ENCODE results near the gene ERI3. TPM values are rescaled to one million over a fixed set of nuclear protein-coding genes. Genes with fewer than 3 reads are reported as not detected.

Gene ERI3
- total and polyA plus RNA-seq, 10 of the 15 experiments (the other 5 are each of a cell fraction or from before 2014, with no cell fraction given), result 20.6 to 90.4 (median 41.2) TPM

DNA sequence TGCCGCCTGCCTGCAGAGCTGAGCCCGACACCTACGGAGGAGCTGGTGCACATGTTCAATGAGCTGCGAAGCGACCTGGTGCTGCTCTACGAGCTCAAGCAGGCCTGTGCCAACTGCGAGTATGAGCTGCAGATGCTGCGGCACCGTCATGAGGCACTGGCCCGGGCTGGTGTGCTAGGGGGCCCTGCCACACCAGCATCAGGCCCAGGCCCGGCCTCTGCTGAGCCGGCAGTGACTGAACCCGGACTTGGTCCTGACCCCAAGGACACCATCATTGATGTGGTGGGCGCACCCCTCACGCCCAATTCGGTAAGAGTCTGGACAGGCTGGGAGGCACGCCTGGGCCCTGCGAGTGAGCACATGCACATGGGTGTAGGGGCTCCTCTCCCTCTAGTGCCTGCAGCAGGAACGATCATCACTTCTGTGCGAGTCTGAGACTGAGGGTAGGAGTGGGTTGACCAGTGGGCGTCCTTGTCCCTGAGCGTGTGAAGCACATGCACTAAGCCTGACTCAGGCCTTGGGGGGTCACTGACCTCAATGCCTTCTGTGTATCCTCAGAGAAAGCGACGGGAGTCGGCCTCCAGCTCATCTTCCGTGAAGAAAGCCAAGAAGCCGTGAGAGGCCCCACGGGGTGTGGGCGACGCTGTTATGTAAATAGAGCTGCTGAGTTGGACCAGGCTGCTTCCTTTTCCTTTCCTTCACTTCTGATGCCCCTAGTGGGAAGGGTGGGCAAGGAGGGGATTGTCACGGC is 134.9 kb downstream of the ERI3 start:
- peak; percentile 20; the same call in 1 of the 2 replicates for TF ChIP-seq POLR2A (IDR thresholded peaks at IDR 0.05; ENCODE audit: low read depth, low read length)
- TF ChIP-seq TAF1 (IDR thresholded peaks at IDR 0.05; ENCODE audit: borderline replicate concordance, low read depth, low read length), result no peak
- no peak for TF ChIP-seq SP1 (IDR thresholded peaks at IDR 0.05; ENCODE audit: low read depth, low read length)
- no peak for TF ChIP-seq BCL11A (IDR thresholded peaks at IDR 0.05; ENCODE audit: low read depth, low read length)
- ChIA-PET CTCF (interaction anchor here (0.8 to 2.2 kb wide), 7 partner anchors 9 to 374 kb away, joined by 3 to 10 read pairs (median 3); no protein-coding TSS in a partner anchor), POLR2A (no interaction called here), RAD21 (ENCODE audit: unreplicated experiment) (no interaction called here), SMC1A (ENCODE audit: uncharacterized antibody, unreplicated experiment) (interaction anchor here (1.4 kb wide), 1 partner anchor 96 kb away, joined by 3 read pairs; no protein-coding TSS in a partner anchor)
- intact Hi-C loops (cut with micrococcal nuclease; ENCODE audit: unreplicated experiment), result no loop called here
- no peak overlapping the region for H2AFZ ChIP-seq (ENCODE audit: control insufficient read depth, low read depth, low read length)
- no peak for ATAC-seq
- no peaks in the 10 kb centered on the region for H3K27me3 ChIP-seq (replicated peaks in 1 of 2; ENCODE audit: control insufficient read depth in 2 of 2, insufficient read depth in 2 of 2, low read length in 1 of 2)
- no peak overlapping the region; the same call in 1 of the 2 replicates for H3K4me2 ChIP-seq (ENCODE audit: control insufficient read depth, insufficient read depth)
- no peaks in the 10 kb centered on the region for H4K20me1 ChIP-seq (ENCODE audit: control insufficient read depth, insufficient read depth)
- DNase-seq (ENCODE audit: low read depth, low spot score), result no peak
- WGBS (ENCODE audit: insufficient coverage, insufficient replicate concordance, low lambda C conversion rate, missing lambda C conversion rate), result 93% methylated on average over 31 of the region's 31 CpGs
- H3K27ac ChIP-seq (ENCODE audit: control insufficient read depth, insufficient read depth), result no peak overlapping the region
- FAIRE-seq, result no peak
- H3K4me3 ChIP-seq, result no peak overlapping the region
- peaks cover 12 to 24% of the 10 kb centered on the region in 2 experiments; a peak in 3 of 4 replicates for H3K36me3 ChIP-seq (ENCODE audit: control insufficient read depth in 2 of 2, insufficient read depth in 2 of 2, low read length in 1 of 2)
- H3K9me3 ChIP-seq (replicated peaks; ENCODE audit: control insufficient read depth, insufficient read depth, low read length), result no peaks in the 10 kb centered on the region
- no peaks in the 10 kb centered on the region for H3K79me2 ChIP-seq (ENCODE audit: control insufficient read depth, insufficient read depth, low read length)
- H3K9ac ChIP-seq (ENCODE audit: control insufficient read depth, insufficient read depth, low read length), result no peak overlapping the region
- H3K4me1 ChIP-seq (ENCODE audit: control insufficient read depth, insufficient read depth, low read length), result peaks cover 7% of the 10 kb centered on the region
- in situ Hi-C loops (cut with MboI), result no loop called here
- BruUV-seq (replicated peaks), result no TSS peak

DNA sequence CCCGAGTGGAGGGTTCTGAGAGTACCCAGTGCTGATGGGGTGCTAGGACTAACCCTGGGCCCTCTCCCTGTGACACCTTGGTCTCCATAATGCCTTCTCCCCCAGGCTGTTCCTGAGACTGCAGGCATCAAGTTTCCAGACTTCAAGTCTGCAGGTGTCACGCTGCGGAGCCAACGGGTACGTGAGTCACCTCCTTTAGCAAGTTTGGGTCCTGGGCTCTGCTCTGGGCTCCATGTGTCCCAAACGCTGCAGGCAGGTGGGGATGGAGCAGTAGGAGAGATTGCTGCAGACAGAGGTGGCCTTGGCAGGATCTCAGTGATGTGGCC is 135.8 kb downstream of the ERI3 start:
- peaks cover 7% of the 10 kb centered on the region for H3K4me1 ChIP-seq (ENCODE audit: control insufficient read depth, insufficient read depth, low read length)
- H2AFZ ChIP-seq (ENCODE audit: control insufficient read depth, low read depth, low read length), result no peak overlapping the region
- H3K36me3 ChIP-seq (ENCODE audit: control insufficient read depth in 2 of 2, insufficient read depth in 2 of 2, low read length in 1 of 2), result peaks cover 16 to 24% of the 10 kb centered on the region in 2 experiments; a peak in 3 of 4 replicates
- CTCF ChIA-PET, result interaction anchor here (0.8 to 3.0 kb wide), 7 partner anchors 8 to 375 kb away, joined by 3 to 20 read pairs (median 4); no protein-coding TSS in a partner anchor
- ATAC-seq (no peak), DNase-seq (ENCODE audit: low read depth, low spot score) (no peak), FAIRE-seq (no peak)
- H3K27ac ChIP-seq (ENCODE audit: control insufficient read depth, insufficient read depth), result no peak overlapping the region
- RAD21 ChIA-PET (ENCODE audit: unreplicated experiment), result no interaction called here
- no peaks in the 10 kb centered on the region for H3K9me3 ChIP-seq (replicated peaks; ENCODE audit: control insufficient read depth, insufficient read depth, low read length)
- no peak overlapping the region for H3K4me3 ChIP-seq
- TF ChIP-seq POLR2A (IDR thresholded peaks at IDR 0.05; ENCODE audit: low read depth, low read length) (0 out of 2 replicates have a peak, but pooled peaks have one; percentile 8), RCOR1 (conservative IDR thresholded peaks at IDR 0.05; ENCODE audit: low read depth, low read length) (no peak), SMAD5 (IDR thresholded peaks at IDR 0.05; ENCODE audit: low read depth) (no peak)
- H3K4me2 ChIP-seq (ENCODE audit: control insufficient read depth, insufficient read depth), result no peak overlapping the region
- intact Hi-C loops (cut with micrococcal nuclease; ENCODE audit: unreplicated experiment), result loop anchor here (10.0 kb wide), 1 partner anchor 436 kb away; no protein-coding TSS in a partner anchor
- 91% methylated on average over 6 of the region's 6 CpGs for WGBS (ENCODE audit: insufficient coverage, insufficient replicate concordance, low lambda C conversion rate, missing lambda C conversion rate)
- POLR2A ChIA-PET, result interaction anchor here (0.7 kb wide), 1 partner anchor 99 kb away, joined by 3 read pairs; no protein-coding TSS in a partner anchor
- H4K20me1 ChIP-seq (ENCODE audit: control insufficient read depth, insufficient read depth), result no peaks in the 10 kb centered on the region
- H3K9ac ChIP-seq (ENCODE audit: control insufficient read depth, insufficient read depth, low read length), result no peak overlapping the region
- H3K27me3 ChIP-seq (replicated peaks in 1 of 2; ENCODE audit: control insufficient read depth in 2 of 2, insufficient read depth in 2 of 2, low read length in 1 of 2), result no peaks in the 10 kb centered on the region
- in situ Hi-C loops (cut with MboI), result no loop called here
- BruUV-seq (replicated peaks), result no TSS peak
- H3K79me2 ChIP-seq (ENCODE audit: control insufficient read depth, insufficient read depth, low read length), result no peaks in the 10 kb centered on the region
- SMC1A ChIA-PET (ENCODE audit: uncharacterized antibody, unreplicated experiment), result no interaction called here

Data from GM12878 (cell line).